Iris pigment epithelial cell (primary cell): ENCODE measurements around the gene EHMT2.
"Not testable (repeated sequence)": the region's sequence is repeated elsewhere in the genome, so short reads cannot be mapped to it uniquely, and the experiment has no call there.

Experiments used
- DNase-seq: peaks from one replicate; pipeline ENCODE4 v3.0.0-alpha.2; 2011; ENCODE audit warnings: low read depth

The EHMT2 gene

DNA sequence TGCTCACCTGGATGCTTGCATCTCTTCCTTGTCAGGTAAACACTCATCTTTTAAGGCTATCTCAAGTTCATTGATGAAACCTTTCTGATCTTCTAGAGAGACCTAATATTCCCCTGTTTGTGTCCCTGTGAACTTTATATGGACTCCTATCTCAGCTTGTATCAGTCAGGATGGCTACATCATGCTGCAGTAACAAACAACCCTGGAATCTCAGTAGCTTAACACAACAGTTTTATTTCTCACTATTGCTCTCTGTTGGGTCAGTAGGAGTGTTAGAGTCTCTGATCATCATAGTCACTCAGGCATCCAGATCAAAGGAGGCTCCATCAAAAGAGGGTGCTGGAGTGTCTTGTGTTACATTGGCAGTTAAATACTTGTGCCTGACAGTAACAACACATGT, 17.9 kb upstream of the EHMT2 start:
- DNase-seq = no peak

DNA sequence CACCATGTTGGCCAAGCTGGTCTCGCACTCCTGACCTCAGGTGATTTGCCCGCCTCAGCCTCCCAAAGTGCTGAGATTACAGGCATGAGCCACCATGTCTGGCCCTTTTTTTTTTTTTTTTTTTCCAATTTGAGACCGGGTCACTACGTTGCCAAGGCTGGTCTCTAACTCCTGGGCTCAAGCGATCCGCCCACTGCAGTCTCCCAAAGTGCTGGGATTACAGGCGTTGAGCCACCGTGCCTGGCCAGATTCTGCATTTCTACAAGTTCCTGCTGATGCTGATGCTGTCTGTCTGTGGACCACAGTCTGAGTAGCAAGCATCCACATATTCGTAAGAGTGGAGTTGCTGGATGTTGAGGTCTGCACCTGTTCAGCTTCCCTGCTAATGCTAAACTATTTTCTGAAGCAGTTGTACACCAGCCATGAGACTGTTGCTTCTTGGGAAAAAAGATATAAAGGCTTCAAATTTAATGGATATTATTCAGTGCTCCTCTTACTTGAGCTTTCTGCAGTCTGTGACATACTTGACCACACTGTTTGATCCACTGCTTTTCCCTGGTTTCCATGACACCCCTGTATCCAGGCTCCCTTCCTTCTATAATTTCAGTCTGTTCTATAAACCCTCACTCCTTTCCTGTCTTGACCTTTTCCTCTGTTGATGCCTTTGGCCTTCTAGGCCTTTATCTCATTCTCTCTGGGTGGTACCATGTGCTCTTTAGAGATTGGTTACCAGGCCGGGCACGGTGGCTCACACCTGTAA, 14.5 kb upstream of the EHMT2 start:
- no peak for DNase-seq

DNA sequence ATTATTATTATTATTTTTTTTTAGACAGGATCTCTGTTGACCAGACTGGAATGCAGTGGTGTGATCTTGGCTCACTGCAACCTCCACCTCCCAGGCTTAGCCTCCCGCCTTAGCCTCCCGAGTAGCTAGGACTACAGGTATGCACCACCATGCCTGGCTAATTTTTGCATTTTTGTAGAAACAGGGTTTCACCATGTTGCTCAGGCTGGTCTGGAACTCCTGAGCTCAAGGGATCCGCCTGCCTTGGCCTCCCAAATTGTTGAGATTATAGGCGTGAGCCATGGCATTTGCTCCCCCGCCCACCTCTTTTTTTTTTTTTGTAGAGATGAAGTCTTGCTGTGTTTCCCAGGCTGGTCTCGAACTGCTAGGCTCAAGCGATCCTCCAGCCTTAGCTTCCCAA, 11.8 kb upstream of the EHMT2 start:
- not testable (repeated sequence) for DNase-seq

DNA sequence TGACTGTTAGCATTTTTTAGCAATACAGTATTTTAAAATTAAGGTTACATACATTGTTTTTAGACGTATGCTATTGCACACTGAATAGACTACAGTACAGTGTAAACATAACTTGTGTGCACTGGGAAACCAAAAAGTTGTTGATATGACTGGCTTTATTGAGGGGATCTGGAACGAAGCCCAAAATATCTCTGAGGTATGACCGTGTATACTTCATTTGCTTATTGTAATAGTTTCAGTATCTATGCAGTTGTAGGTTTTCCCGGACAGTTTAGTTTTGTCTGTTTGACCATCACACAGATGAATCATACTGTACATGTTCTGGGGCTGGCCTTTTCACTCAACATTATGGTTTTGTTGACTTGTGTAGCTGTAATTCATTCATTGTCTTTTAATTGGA, 11.3 kb upstream of the EHMT2 start:
- DNase-seq = peak; percentile 90

DNA sequence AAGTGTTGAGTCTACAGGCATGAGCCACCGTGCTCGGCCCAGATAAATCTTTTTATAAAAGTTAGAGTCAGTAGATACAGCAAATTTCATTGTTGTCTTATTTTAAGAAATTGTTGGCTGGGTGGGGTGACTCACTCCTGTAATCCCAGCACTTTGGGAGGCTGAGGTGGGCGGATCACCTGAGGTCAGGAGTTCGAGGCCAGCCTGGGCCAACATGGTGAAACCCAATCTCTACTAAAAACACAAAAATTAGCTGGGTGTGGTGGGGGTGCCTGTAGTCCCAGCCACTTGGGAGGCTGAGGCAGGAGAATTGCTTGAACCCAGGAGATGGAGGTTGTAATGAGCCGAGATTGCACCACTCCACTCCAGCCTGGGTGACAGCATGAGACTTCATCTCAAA, 10.8 kb upstream of the EHMT2 start:
- DNase-seq = not testable (repeated sequence)

DNA sequence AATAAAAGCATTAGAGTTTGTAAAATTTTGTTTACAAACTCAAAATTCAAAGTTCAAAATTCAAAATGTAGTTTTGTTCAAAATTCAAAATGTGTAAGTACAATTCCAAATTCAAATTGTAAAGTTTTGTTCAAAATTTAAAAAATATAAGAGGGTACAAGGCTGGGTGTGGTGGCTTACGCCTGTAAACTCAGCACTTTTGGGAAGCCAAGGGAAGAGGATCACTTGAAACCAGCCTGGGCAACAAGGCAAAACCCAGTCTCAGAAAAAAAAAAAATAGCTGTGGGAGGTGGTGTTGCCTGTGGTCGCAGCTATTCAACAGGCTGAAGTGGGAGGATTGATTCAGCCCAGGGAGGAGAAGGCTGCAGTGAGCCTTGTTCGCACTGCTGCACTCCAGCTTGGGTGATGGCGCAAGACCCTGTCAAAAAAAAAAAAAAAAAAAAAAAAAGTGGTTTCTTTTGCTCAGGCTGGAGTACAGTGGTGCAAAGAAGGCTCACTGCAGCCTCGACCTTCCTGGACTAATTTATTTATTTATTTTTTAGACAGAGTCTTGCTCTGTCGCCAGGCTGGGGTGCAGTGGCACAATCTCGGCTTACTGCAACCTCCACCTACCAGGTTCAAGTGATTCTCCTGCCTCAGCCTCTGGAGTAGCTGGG, 9.8 kb upstream of the EHMT2 start:
- DNase-seq = peak; percentile 90

DNA sequence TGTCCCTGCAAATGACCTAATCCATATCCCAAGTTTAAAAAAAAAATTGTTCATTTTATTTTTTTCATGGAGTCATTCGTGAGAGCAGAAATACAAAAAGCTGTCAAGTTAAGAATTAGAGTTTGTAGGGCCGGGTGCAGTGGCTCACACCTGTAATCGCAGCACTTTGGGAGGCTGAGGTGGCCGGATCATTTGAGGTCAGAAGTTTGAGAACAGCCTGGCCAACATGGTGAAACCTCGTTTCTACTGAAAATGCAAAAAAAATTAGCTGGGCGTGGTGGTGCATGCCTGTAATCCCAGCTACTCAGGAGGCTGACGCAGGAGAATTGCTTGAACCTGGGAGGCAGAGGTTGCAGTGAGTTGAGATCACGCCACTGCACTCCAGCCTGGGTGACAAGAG, 9.2 kb upstream of the EHMT2 start:
- DNase-seq = not testable (repeated sequence)

DNA sequence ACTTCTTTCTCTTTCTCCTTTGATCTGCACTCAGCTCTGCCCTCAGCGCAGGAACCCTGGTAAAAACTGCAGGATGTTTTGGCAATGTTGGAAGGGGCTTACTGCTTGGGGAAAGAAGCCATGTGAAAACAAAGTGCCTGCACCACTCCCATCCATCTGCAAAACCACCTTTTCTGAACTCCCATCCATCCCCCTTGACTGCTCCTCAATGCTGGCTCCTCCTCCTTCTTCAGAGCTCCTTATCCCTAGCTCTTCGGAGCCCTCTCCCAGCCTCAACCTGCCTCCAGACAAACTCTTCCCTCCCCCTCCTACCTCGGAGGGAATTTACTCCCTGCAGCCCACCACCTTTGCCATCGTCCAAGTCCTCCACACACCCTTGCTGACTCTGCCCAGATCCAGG, 8.6 kb upstream of the EHMT2 start:
- DNase-seq = no peak

DNA sequence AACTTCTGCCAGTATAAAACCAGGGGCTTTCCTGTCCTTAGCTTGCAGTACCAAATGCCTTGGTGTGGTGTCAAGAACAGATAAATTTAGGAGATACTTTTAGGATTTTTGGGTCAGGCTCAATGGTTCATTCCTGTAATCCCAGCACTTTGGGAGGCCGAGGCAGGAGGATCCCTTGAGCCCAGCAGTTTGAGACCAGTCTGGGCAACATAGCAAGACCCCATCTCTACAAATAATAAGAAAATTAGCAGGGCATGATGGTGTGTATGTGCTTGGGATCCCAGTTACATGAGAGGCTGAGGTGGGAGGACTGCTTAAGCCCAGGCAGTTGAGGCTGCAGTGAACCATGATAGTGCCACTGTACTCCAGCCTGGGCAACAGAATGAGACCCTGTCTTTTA, 7.5 kb upstream of the EHMT2 start:
- no peak for DNase-seq

DNA sequence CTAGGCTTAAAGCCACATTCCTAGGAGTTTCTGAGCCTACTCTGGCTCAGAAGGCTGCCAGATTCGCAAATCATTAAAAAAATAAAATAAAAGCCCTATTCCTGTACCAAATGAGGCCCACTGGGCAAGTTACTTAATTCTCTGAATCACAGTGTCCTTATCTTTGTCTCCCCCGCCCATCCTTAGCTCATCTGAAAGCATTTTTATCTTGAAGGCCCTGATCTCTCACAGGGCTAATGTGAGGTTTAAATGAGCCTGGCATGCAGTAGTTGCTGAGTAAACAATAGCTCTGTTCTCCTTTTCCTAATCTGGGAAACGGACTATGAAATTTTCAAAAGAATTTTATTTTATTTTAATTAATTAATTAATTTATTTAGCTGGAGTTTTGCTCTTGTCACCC, 6.5 kb upstream of the EHMT2 start:
- no peak for DNase-seq

DNA sequence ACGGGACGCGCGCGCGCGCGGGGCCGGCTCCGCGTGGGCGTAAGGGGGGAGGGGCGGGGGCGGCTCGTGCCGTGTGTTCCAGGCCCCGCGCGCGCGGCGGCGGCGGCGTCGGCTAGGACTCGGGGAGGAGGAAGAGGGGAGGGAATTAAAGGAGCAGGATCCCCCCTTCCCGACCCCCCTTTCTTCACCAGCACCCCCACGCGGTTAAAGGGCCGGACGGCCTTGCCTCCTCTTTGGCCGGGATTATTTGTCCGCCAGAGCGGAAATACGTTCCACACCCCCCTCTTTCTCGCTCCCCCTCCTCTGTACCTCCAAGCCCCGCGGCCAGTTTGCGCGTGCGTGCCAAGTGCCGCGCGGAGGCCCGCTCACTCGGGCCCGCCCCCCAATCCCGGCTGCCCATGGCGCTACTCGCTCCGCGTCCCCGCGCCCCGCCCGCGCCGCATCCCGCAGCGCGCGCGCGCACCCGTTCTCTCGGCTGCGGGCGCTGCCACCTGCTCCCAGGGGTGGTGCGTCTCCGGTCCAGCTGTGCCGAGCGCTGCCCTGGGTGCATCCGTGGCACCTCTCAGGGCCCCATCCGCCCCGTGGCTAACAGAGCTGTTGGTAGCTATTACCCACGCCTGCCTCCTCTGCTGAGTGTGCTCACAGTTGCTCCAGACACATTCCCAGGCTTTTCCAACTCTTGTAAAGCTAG, 4.6 kb upstream of the EHMT2 start, which contains the start of gene ZBTB12:
ZBTB12 (minus strand) TSS at position 134 of the 691 bp plus-strand sequence. CDS start 781 bp downstream, outside the sequence.
- DNase-seq = peak; percentile 97

DNA sequence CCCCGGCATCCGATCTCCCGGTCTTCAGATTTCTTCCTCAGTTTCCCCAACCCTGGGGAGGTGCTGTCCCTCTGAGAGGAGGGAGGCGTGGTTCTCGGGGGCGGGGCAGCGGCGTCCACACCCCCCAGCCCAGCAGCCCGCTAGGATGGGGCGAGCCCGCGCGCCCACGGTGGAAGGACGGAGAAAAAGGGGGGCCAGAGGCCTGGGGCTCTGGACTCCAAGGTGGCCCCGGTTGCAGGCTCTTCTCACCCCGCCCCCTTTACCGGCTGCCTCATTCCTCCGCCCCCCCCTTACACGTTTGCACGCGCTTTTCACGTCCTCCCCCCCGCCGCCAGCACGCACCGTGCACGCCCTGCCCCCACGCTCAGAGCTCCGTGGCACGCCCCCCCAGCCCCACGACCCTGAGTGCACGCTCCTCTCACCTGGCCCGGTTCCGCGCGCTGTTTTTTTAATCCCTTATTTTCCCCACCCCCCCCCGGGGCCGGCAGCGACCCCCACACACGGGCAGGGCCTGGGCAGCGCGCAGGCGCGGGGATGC, 4.0 kb upstream of the EHMT2 start:
- DNase-seq = peak; percentile 64

DNA sequence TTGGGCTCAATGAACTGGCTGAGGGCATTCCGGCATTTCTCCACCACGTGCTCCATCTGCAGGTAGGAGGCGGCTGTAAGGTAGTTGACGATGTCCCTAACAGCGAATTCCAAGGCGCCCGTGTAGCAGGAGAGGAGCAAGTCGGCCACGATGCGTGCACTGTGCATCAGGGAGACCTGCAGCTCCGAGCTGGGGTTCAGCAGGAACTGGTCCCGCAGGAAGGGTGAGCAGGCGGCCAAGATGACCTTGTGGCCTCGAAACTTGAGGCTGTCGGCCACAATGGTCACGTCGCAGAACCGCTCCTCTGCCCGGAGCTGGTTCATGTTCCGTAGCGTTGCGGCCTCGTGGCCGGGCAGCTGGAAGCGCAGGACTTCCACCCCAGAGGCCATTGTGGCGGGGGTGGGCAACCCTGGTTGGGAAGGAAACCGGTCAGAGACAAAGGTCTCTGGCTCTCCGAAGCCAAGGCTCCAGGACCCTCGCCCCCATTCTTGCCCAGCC, 3.5 kb upstream of the EHMT2 start:
- DNase-seq = peak; percentile 21

DNA sequence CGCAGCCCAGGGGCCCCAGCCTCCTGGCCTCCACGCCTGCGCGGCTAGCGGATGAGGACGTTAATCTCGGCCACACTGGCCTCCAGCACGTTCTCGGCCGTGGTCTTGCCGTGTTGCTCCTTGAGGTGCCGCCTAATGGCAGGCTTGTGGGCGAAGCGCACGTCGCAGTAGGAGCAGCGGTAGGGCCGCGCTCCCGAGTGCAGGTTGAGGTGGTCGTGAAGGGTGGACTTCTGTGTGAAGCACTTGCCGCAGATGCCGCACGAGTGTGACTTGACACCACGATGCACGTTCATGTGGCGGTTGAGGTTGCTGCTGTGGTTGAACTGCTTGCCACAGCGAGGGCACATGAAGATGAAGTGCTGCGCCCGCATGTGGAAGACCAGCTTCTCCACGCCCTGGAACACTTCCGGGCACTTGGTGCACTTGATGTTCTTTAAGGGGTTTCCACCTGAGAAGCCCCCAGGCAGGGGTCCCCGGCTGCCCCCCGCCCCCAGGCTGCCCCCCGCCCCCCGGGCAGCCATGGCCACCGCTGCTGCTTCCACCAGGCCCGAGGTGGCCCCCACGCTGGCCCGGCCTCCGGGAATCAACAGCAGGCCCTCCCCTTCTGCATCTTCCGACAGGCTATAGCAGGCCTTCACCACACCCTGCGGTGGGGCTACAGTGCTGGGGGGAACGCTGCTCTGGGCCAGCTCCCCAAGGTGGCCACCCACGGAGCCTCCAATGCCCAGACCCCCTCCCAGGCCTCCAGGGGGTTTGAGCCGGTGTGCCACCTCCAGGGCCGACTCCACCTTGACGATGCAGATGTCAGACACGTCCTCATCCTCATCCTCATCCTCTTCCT, 2.6 kb upstream of the EHMT2 start:
- DNase-seq = no peak

DNA sequence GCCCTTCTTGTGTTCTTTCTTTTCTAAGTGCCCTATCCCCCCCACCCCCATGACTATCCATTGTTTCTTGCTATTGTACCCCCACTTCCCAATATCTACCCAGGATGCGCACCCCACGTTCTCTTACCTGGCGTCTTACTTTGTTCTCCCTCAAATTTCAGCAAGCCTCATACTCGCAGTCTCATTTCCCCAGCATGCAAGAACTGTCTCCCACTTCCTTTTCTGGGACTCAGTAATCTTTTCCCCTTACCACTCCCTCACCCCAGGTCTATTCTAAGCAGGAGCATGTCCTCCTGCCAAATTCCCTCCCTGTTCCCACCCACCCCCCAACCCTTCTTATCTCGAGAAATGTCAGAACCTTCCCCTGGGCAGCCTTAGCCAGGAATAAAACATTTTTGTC, 1.7 kb upstream of the EHMT2 start:
- no peak for DNase-seq

DNA sequence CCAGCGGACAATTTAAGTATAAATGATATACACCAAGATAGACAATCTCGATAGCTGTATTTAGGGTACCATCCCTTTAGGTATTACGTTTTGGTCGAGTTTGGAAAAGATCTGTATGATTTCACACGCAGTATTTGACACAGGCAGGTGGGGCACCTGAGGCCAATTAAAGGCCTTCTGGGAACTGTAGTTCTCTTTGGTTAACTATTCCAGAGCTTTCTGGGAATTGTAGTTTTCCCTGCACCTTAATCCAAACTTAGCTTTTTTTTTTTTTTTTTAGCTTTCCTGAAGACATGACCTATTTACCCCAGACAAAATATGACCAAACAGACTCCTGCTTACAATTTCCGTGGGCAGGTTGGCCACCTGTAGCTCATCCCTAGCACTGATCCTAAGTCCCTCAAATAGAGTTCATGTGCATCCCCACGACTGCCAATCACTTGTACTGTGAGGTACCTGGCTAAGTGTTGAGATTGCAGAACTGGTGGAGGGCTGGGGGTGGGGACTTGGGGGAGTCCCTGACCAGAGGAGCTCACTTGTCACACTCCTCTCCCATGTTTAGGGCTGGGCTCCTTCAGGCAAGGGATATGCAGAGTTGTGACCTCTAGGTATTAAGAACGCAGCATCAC, 999 bp upstream of the EHMT2 start:
- DNase-seq = peak; percentile 36

DNA sequence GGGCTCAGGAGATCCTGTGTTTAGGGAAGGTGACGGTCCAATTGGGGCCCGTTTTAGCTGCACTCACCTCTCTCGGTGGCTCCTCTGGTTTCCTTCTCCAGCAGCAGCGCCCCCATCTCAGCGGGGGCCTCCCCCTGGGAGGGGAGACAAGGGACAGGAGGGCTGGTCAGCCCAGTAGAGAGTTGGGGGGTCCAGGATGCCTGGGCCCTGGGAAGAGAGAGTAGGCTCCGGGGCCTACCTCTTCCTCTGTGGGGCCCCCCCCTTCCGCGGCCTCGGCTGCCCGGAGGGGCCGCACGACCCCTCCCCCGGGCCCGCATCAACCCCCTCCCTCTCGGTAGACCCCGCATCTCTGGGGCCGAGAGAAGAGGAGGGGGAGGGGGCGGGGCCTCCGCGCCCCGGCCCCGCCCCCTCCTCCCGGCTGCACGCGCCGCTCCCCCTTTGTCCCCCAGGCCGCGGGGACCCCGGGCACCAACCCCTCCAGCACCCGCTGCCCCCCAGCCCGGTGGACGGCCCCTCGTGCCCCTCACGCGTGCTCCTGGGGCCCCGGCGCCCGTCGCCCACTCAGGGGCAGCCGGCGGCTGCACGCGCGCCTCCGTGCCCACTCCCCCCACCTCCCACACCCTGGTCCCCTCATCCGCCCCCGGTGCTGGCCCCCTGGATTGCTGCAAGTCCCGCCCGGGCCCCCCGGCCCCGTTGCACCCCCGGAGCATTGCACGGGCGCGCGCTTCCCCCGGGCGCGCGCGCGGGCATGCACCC, 464 bp downstream of the EHMT2 start:
- DNase-seq = no peak

DNA sequence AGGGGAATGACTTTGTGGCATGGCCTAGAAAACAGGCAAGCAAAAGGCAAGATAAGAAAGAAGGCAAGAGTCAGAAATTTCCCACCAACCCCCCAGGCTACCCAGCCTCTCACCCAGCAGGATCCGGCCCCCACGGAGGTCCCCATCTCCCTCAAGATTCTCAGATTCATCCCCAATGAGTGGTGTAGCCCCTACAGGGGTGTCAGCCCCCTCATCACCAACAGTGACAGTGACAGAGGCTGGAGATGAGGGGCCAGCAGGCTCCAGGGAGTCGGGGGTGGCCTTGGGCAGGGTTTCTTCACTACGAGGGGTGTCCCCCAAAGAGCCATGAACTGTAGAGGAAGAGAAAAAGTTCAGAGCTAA, 1.0 kb downstream of the EHMT2 start:
- DNase-seq = no peak

DNA sequence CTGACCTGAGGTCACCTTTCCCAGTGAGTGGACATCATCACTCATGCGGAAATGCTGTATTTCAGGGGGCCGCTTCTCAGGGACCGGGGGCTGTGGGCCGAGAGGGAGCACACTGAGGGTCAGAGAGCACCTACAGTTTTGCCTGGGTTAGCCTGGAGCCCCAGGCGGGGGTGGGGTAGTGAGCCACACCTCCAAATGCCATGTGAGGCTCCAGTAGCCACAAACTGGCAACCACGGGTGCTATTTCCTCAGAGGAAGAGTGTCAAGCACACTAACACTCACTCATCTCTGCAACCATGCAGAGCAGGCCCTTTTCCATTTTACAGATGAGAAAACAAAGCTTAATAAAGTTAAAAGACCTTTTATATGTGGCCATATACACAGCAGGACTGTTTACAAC, 4.7 kb downstream of the EHMT2 start:
- DNase-seq = no peak

DNA sequence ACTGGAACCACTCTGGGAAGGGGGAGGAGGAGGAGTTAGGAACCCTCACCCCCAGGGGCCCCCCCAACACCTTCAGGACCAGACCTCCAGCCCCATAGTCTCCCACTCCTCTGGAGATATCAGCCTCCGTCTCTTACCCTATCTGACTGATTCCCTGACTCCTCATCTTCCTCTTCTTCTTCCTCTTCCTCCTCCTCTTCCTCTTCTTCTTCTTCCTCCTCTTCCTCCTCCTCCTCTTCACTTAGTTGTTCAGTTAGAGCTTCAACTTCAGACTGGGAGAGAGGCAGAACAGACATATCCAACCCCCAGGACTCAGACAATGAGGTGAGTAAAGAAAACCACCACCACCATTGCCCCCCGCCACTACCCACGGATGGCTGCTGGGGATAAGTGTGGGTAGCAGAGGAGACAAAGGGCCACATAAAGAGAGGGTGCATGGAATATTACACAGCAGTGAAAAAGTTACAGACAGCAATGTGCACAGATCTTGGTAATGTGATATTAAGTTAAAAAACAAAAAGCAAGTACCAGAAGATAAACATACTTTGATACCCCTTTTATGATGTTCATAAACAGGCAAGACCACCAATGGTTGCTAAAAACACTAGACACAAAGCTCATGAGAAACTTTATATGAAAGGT, 8.0 kb downstream of the EHMT2 start:
- no peak for DNase-seq
